GM12872 (cell line): ENCODE data around the gene CTNNA3.

ENCODE experiments used
- TF ChIP-seq, protein P1 (sequence below): IDR thresholded peaks from 3 replicates; pipeline ENCODE4 v1.5.1; 2011; ENCODE audit warnings: low read depth, mild to moderate bottlenecking, low read length, moderate library complexity; ENCODE audit not compliant: insufficient read depth

Gene CTNNA3

DNA sequence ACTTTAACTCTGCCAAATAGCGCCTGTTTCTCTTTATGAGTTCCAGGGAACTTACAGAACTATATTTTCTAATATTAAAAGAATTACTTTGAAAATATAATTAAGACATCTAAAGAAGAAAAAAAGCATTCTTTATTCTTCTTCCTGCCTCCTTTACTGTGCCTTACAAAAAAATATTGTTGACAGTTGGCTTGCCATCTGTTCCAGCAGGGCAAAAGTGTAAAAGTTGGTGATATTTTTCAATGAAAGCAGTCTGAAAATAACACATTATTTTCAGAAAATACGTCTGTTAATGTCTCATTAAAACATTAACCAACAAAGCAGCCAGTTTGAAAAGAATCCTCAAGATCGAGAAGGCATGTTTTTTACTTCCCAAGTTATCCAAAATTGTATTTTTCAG lies 1802.3 kb downstream of the CTNNA3 start:
- TF ChIP-seq, protein P1, sequence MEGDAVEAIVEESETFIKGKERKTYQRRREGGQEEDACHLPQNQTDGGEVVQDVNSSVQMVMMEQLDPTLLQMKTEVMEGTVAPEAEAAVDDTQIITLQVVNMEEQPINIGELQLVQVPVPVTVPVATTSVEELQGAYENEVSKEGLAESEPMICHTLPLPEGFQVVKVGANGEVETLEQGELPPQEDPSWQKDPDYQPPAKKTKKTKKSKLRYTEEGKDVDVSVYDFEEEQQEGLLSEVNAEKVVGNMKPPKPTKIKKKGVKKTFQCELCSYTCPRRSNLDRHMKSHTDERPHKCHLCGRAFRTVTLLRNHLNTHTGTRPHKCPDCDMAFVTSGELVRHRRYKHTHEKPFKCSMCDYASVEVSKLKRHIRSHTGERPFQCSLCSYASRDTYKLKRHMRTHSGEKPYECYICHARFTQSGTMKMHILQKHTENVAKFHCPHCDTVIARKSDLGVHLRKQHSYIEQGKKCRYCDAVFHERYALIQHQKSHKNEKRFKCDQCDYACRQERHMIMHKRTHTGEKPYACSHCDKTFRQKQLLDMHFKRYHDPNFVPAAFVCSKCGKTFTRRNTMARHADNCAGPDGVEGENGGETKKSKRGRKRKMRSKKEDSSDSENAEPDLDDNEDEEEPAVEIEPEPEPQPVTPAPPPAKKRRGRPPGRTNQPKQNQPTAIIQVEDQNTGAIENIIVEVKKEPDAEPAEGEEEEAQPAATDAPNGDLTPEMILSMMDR = no peak

DNA sequence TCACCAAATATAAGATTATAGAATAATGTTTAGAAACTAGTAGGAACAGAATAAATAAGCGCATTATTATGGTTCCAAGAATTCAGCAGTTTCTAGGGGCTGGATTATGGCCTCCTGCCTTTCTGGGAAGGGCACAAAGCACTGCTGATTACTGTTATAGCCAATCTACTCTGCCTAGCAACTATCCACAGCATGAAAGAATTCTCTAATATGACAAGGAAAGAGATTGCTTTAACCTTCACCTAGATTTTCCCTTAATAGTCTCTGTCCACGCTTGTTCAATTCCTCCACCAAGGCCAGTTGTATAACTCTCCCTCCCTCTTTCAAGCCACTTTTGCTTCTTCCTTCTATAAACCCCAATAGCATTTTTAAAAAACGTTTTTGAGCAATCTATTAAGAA lies 1803.7 kb downstream of the CTNNA3 start:
- TF ChIP-seq, protein P1 = no peak

DNA sequence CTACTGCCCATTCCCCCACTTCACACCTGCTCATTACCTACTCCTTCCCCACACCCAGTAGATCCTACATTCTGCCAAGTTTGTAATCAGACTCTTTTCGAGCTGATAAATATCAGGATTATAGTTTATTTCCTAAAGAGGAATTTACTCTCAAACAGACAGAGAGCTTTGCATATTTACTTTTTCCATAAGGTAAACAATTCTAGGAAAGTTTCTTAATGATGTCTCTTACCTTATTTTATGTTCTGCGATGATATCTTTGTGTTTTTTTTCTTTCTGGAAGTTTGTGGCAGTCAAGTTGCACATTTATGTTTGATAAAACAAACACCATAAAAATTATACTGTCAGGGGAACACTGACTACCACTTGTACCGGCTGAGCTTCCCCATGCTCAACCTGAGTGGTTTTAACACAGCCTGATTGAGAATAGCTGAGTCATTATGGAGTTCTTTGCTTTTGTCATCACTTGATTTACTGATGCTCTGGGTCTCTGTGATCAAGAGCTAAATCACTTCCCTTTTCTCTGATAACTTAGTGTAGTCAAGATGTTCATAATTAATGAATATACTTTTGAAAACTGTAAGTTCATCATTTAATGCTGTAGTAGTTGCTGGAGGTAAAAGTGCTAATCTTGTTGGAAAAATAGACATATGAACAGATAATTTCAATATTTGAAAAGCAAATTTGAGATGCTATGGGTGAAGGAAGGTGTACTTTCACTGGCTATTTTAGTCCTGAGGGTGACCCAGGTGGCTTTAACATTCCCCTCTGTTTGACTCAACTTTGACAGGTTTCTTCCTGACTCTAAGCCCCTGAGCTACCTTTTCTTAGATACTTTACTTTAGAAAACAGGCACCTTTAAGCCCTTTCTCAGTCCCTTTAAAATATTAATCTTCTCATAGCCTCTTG lies 1804.7 kb downstream of the CTNNA3 start:
- TF ChIP-seq, protein P1 = no peak

DNA sequence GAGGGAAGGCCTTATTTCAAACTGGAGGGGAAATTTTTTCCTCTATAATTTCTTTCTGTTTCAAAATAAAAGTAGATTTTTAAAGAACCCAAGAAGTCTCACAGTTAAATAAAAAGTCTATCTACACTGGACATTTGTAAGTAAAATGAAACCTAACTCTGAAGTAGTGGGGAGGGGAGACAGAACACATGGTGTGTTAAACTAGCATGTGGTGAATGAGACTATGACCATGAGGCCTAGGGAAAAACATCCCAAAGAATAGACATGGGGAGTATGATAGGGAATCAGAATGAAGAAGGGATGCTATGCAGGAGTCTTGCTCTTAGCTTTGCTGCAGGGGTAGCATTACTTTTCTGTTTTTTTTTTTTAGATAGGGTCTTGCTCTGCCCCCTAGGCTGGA lies 1831.5 kb downstream of the CTNNA3 start:
- TF ChIP-seq, protein P1 = no peak

DNA sequence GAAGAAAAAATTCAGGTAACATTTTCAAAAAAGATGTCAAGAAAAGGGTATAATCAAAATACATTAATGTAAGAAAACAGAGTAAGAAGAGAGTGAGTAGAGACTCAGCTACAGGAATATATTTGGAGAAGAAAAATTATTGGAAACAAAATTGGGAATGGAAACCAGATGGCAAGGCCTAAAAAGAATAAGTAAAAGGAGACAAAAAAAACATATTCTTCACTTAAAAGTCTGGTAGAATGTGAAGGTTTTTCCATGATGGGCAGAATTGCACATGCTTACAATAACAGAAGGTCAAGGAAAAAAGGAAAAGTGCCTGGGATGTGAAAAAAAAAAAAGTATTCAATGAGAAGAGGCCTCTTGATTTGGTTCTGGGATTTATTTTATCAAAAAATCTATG lies 1832.0 kb downstream of the CTNNA3 start:
- TF ChIP-seq, protein P1 = no peak
